Measurements from ENCODE around the gene PERM1. TPM values are rescaled to one million over a fixed set of nuclear protein-coding genes. Genes with fewer than 3 reads are reported as not detected.
A peak's percentile ranks its signal among the peaks of the same experiment; 100 is the strongest.

The PERM1 gene
- total and polyA plus RNA-seq, 9 of the 15 experiments (the other 6 are each of a cell fraction or from before 2014, with no cell fraction given), result not detected

DNA sequence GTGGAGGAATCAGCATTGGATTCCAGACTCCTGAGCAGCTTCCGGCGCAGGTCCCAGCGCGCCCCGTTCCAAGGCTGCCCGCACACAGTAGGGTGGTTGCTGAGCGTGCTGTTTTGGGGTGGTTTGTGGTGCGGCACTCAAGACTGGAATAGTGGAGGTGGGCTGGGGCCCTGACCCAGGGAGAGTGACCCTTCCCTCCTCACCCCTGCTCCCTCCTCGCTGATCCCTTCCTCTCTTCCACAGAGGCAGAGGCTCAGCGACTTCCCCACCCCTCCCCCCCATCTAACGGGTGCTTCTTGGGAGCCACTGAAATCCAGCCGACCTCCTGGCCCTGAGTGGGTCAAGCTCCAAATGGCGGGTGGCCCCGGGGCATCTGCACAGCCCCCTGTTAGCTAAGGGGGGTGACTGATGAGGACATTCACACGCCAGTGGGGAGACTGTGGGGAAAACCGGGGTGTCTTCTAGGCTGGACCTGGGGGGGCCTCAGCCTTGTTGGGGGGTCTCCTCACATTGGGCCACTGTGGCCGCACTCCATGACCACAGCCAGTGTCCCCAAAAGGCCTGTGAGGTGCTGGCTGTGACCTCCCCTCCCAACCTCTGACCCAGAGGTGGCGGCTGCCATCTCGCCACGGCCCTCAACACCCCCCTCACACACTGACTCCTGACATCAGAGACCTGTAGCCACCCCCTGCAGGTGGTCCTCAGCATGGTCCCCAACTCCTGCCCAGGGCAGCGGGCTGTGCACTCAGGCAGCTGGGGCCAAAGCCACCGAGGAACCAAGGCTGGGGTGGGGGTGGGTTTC is 21.9 kb upstream of the PERM1 start:
- ChIA-PET CTCF (ENCODE audit: low intra/inter-chr PET ratio) (no interaction called here), POLR2A (interaction anchor here (0.6 to 2.6 kb wide), 3 partner anchors 10 to 20 kb away, joined by 3 to 9 read pairs (median 4); partner anchors contain the start of gene ISG15)
- Histone ChIP-seq H3K27me3 (ENCODE audit: control insufficient read depth in 2 of 2, insufficient read depth in 2 of 2, low read length in 2 of 2) (no peaks in the 10 kb centered on the region), H3K27ac (ENCODE audit: extremely low read depth, low read depth, low read length) (no peak overlapping the region), H3K9me3 (replicated peaks; ENCODE audit: control insufficient read depth, insufficient read depth, low read depth, low read length) (no peaks in the 10 kb centered on the region; the same call in none of the 2 replicates), H4K20me1 (replicated peaks; ENCODE audit: control insufficient read depth, insufficient read depth, low read length) (0 out of 2 replicates have a peak, but pooled peaks cover 4% of the 10 kb centered on the region), H3K4me3 (no peak overlapping the region), H3K9ac (ENCODE audit: insufficient read depth in 1 of 2, low read depth in 2 of 2, low read length in 2 of 2) (peak overlapping the region in 1 of 2 experiments; percentile 90; a peak in 2 of 4 replicates), H3K9me1 (ENCODE audit: control insufficient read depth, insufficient read depth, low read length) (no peaks in the 10 kb centered on the region), H3K4me1 (replicated peaks in 1 of 2; ENCODE audit: control insufficient read depth in 2 of 2, insufficient read depth in 2 of 2, low read length in 2 of 2) (peaks cover 39 to 78% of the 10 kb centered on the region in 2 experiments), H3K4me2 (ENCODE audit: insufficient read depth, low read length) (no peak overlapping the region; the same call in 1 of the 2 replicates), H3K79me2 (ENCODE audit: control insufficient read depth, insufficient read depth, low read length) (peaks cover 16% of the 10 kb centered on the region; the same call in 2 of the 3 replicates), H3K36me3 (ENCODE audit: control insufficient read depth, insufficient read depth, low read length) (no peaks in the 10 kb centered on the region), H2AFZ (ENCODE audit: low read depth, low read length) (no peak overlapping the region)
- ATAC-seq, result no peak
- peak in 3 of 4 experiments; percentile 12 to 46 (median 30) for DNase-seq (ENCODE audit: extremely low read depth in 1 of 4, low spot score in 3 of 4)
- 77% methylated on average over 12 of the region's 22 CpGs for WGBS (ENCODE audit: insufficient coverage, low coverage, missing lambda C conversion rate)
- no TSS peak for BruUV-seq (replicated peaks)
- in situ Hi-C loops (cut with MboI) (no loop called here), intact Hi-C loops (cut with micrococcal nuclease) (loop anchor here (5.0 kb wide), 1 partner anchor 58 kb away; no protein-coding TSS in a partner anchor)
- no peak for FAIRE-seq
- peak; percentile 8; the same call in 1 of the 2 replicates for TF ChIP-seq ZNF316 (IDR thresholded peaks at IDR 0.05)
- no peak for TF ChIP-seq ZKSCAN3 (CRISPR knock-in tag; IDR thresholded peaks at IDR 0.05)
- 0 out of 2 replicates have a peak, but pooled peaks have one; percentile 11 for TF ChIP-seq POLR2G (IDR thresholded peaks at IDR 0.05; ENCODE audit: low read depth, low read length)
- TF ChIP-seq, protein P1, sequence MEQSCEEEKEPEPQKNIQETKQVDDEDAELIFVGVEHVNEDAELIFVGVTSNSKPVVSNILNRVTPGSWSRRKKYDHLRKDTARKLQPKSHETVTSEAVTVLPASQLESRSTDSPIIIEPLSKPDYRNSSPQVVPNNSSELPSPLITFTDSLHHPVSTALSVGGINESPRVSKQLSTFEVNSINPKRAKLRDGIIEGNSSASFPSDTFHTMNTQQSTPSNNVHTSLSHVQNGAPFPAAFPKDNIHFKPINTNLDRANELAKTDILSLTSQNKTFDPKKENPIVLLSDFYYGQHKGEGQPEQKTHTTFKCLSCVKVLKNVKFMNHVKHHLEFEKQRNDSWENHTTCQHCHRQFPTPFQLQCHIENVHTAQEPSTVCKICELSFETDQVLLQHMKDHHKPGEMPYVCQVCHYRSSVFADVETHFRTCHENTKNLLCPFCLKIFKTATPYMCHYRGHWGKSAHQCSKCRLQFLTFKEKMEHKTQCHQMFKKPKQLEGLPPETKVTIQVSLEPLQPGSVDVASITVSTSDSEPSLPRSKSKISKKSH (CRISPR knock-in tag; IDR thresholded peaks at IDR 0.05), result no peak
- no peak for TF ChIP-seq FIP1L1 (IDR thresholded peaks at IDR 0.05; ENCODE audit: low read depth, low read length, poor library complexity, severe bottlenecking)
- TF ChIP-seq, protein P2, sequence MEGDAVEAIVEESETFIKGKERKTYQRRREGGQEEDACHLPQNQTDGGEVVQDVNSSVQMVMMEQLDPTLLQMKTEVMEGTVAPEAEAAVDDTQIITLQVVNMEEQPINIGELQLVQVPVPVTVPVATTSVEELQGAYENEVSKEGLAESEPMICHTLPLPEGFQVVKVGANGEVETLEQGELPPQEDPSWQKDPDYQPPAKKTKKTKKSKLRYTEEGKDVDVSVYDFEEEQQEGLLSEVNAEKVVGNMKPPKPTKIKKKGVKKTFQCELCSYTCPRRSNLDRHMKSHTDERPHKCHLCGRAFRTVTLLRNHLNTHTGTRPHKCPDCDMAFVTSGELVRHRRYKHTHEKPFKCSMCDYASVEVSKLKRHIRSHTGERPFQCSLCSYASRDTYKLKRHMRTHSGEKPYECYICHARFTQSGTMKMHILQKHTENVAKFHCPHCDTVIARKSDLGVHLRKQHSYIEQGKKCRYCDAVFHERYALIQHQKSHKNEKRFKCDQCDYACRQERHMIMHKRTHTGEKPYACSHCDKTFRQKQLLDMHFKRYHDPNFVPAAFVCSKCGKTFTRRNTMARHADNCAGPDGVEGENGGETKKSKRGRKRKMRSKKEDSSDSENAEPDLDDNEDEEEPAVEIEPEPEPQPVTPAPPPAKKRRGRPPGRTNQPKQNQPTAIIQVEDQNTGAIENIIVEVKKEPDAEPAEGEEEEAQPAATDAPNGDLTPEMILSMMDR (IDR thresholded peaks at IDR 0.05 in 2 of 3, conservative IDR thresholded peaks at IDR 0.05 in 1 of 3; ENCODE audit: insufficient read depth in 2 of 3, low read depth in 1 of 3, low read length in 3 of 3), result 0 out of 6 replicates have a peak, but pooled peaks of 1 of the 3 experiments have one; percentile 4
- no peak for TF ChIP-seq PTBP1 (IDR thresholded peaks at IDR 0.05; ENCODE audit: low read depth, low read length)
- peak; percentile 24; the same call in 1 of the 2 replicates for TF ChIP-seq ZBTB7A (IDR thresholded peaks at IDR 0.05; ENCODE audit: borderline replicate concordance, control insufficient read depth, low read depth, low read length)
- TF ChIP-seq ZNF263 (CRISPR knock-in tag; IDR thresholded peaks at IDR 0.05; ENCODE audit: borderline replicate concordance), result peak; percentile 10; the same call in 1 of the 2 replicates
- TF ChIP-seq ZKSCAN1 (IDR thresholded peaks at IDR 0.05; ENCODE audit: low read depth, low read length), result peak; percentile 96
- TF ChIP-seq, protein P3, sequence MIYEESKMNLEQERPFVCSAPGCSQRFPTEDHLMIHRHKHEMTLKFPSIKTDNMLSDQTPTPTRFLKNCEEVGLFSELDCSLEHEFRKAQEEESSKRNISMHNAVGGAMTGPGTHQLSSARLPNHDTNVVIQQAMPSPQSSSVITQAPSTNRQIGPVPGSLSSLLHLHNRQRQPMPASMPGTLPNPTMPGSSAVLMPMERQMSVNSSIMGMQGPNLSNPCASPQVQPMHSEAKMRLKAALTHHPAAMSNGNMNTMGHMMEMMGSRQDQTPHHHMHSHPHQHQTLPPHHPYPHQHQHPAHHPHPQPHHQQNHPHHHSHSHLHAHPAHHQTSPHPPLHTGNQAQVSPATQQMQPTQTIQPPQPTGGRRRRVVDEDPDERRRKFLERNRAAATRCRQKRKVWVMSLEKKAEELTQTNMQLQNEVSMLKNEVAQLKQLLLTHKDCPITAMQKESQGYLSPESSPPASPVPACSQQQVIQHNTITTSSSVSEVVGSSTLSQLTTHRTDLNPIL (CRISPR knock-in tag; IDR thresholded peaks at IDR 0.05), result no peak
- no peak for TF ChIP-seq ZBTB8A (IDR thresholded peaks at IDR 0.05; ENCODE audit: partially characterized antibody)
- TF ChIP-seq MTA1 (IDR thresholded peaks at IDR 0.05; ENCODE audit: borderline replicate concordance), result 0 out of 2 replicates have a peak, but pooled peaks have one; percentile 19
- TF ChIP-seq, protein P4, sequence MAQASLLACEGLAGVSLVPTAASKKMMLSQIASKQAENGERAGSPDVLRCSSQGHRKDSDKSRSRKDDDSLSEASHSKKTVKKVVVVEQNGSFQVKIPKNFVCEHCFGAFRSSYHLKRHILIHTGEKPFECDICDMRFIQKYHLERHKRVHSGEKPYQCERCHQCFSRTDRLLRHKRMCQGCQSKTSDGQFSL (CRISPR knock-in tag; IDR thresholded peaks at IDR 0.05), result peak; percentile 29; the same call in 1 of the 2 replicates
- TF ChIP-seq, protein P4 (tag; IDR thresholded peaks at IDR 0.05), result no peak

Data from K562 (cell line).